Medulla oblongata (tissue), 1 donor: ENCODE results near the gene TMEM240.
"Not testable (repeated sequence)": the region's sequence is repeated elsewhere in the genome, so short reads cannot be mapped to it uniquely, and the experiment has no call there.

Source experiments
- DNase-seq: peaks from one replicate; pipeline ENCODE4 v3.0.0-alpha.2; 2015; ENCODE audit errors: extremely low spot score

The TMEM240 gene

DNA sequence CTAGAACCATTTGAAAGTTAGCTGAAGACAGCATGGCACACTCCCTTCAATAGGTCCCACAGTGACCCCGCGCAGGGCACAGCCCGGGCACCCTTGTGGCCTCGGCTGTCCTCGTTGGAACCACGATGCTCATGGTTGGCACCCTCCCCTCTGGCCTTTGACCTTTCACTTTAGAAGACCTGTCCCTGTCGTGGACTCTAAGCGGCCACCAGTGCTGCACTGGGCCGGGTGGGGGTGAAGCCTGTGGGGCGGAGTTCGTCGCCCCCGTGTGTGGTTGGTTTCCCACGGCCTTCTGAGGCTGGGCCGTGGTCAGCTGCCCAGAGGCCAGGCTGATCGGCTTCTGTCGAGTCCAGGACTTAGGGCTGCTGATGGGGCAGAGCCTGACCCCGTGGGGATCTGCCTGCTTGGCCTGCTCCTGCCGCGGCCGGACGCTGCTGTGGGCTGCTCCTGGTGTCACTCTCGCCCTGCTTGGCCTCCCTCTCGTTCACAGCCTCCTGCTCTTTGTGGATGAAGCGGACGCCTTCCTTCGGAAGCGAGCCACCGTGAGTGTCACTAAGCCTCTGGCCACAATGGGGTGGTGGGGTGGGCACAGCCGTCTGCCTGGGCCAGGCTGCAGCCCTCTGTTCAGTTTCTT lies 15.6 kb downstream of the TMEM240 start:
- DNase-seq = not testable (repeated sequence)

DNA sequence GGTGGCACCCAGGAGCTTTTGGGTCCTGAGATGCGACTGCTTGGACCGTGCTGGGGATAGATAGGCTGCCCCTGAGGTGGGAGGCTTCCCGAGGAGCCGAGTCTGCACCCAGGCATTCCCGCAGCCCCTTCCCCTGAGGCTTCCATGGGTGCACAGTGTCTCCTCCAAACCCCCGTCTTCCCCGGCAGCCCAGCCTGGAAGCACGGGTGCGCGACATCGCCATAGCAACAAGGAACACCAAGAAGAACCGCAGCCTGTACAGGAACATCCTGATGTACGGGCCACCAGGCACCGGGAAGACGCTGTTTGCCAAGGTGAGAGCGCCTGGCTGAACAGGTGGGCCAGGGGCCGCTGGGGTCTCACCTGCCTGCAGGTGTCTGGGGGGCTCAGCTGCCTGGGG lies 16.8 kb downstream of the TMEM240 start:
- not testable (repeated sequence) for DNase-seq

- not testable (repeated sequence) for DNase-seq
Observed at GRCh38 chr1:1523226-1523625, 17.2 kb downstream of the TMEM240 start.

DNA sequence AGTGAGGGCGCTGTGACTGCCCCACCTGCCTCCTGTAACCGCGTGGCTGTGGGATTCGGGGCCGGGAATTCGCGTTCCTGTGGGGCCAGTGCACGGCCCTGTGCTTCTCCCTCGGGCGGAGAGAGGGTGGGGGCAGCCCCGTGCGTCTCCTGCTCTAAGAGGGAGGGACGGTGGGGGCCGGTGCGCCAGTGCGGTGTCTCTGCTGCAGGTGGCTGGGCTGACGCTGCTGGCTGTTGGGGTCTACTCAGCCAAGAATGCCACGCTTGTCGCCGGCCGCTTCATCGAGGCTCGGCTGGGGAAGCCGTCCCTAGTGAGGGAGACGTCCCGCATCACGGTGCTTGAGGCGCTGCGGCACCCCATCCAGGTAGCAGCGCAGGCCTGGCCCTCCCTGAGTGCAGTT lies 17.9 kb downstream of the TMEM240 start:
- DNase-seq = not testable (repeated sequence)

DNA sequence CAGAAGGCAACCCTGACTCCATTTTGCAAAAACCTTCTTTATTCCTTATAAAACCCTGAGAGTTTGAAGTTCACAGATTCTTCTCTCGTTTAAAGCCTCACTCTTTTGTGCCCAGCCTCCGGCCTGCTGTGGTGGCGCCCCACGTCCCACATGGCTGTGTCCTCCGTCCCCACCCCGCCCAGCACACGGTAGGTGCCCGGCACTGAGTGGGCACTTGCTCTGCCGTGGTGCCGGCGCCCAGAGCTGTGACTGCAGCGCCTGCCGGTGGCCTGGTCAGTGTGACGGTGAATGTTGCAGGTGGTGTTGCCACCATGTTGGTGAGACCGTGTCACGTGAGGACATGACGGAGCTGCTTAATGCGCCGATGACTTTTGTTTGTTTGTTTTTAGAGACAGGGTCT lies 19.1 kb downstream of the TMEM240 start:
- DNase-seq = no peak

DNA sequence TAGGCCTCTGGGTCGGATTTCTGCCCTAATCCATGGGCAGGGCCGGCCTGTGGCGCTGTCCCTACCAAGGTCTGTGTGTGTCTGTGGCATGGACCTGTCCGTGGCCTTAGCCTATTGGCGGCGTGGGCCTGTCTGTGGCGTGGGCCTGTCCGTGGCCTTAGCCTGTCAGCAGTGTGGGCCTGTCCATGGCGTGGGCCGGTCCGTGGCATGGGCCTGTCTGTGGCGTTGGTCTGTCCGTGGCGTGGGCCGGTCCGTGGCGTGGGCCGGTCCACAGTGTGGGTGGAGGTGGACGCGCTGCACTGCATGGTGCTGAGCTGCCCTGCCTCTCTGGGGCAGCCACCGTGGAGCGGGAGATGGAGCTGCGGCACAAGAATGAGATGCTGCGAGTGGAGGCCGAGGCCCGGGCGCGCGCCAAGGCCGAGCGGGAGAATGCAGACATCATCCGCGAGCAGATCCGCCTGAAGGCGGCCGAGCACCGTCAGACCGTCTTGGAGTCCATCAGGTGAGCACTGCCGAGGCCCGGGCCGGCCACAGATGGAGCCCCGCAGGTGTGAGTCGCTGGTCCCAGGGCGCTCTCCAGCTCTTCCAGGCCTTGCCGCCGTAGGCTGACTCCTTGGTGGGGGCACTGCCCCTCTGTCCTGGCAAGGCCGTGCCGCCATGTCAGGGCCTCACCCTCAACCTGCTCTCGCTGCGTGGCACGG lies 20.5 kb downstream of the TMEM240 start:
- not testable (repeated sequence) for DNase-seq

- not testable (repeated sequence) for DNase-seq
Observed at GRCh38 chr1:1518621-1519007, 21.8 kb downstream of the TMEM240 start.

DNA sequence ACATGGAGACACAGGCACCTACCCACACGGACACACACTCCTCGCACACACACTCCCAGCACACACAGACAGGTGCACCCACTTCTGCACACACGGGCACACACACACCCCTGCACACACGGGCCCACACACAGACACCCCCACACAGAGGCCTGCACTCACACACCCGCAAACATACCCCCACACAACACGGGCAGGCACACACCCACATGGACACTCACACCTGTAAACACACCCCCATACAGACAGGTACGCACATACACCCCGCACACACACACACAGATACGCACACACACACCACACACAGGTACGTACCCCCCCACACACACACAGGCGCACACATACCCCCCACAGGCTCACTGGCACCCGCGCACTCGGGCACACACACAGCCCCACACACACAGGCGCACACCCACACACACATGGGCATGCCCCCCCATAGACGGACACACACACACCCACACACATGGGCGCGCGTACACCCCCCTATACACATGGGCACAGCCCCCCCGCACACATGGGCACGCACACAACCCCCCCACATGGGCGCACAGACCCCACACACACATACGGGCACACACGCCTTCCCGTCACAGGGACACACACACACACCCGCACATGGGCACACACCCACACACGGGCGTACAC lies 22.3 kb downstream of the TMEM240 start:
- DNase-seq = no peak

- DNase-seq = not testable (repeated sequence)
Observed at GRCh38 chr1:1516923-1517322, 23.5 kb downstream of the TMEM240 start.

DNA sequence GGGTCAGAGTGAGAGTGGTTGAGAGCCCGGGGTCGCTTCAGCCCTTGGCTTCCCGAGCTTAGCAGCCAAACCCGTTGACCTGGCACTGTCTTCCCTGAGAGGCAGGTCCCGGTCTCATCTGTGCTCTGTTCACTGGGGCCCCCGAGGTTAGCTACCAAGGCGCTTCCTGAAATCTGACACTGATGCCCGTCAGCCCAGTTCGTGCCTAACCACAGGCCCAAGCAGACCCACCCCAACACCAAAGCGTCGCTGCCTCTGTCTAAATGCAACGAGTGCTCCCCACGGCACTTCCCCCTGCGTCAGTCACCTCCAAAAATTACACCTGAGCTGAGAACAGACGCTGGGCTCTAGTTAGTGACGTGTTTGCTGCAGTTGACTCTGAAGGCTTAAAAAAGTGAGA lies 26.0 kb downstream of the TMEM240 start:
- DNase-seq = not testable (repeated sequence)

GRCh38 chr1:1513675-1514074 lies 26.7 kb downstream of the TMEM240 start:
- DNase-seq = not testable (repeated sequence)

DNA sequence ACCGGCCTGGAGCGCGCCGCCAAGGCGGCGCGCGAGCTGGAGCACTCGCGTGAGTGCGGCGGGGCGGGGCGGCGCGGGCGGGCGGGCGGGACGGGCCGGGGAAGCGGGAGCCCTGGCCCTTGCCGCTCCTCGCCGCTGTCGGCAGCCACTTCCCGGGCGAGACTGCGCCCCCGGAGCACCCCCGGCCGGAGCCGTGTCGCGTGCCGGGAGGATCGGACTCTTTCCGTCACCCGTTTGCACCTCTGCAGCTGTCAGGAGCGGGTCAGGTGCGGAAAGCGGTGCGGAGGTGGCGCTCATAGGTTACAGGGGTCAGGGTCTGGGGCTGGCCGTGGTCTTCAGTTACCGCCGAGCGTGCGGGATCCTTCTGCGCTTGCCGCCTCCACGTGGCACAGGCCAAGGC lies 28.0 kb downstream of the TMEM240 start:
- DNase-seq = not testable (repeated sequence)

- peak; percentile 98 for DNase-seq
Observed at GRCh38 chr1:1511533-1512285, 28.7 kb downstream of the TMEM240 start, which contains the start of gene ATAD3A. Gene ATAD3A (plus strand): TSS chr1:1512162. CDS start chr1:1512269, 107 bp downstream.

- DNase-seq = peak; percentile 17
Observed at GRCh38 chr1:1510912-1511532, 29.4 kb downstream of the TMEM240 start.

GRCh38 chr1:1509465-1509850 lies 31.0 kb downstream of the TMEM240 start:
- DNase-seq = not testable (repeated sequence)

DNA sequence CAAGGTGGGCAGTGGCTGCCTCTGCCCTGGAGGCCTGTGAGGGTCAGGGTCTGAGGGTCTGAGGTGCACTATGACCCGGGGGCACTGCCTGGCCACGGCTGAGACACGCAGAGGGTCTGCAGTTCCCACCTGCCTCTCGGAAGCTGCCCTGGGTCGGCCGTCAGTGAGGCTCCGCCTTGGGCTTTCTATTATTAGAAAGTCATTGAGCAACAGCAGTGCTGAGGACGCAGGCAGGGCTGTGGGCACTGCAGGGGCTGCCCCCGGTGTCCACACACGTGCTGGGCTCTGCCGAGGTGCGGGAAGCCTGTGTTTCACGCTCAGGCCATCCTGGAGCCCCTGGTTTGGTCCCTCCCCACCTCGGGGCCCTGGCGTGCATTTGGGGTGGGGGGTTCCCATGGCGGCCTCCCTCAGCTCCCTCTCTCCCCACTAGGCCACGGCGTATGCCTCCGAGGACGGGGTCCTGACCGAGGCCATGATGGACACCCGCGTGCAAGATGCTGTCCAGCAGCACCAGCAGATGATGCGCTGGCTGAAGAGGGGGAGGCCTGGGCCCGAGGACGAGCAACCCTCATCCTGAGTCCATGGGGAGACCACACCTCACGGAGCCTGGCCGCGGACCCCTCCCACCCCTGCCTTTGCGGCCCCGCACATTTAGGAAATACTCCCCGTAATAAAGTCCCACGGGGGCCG lies 31.5 kb downstream of the TMEM240 start:
- DNase-seq = not testable (repeated sequence)

GRCh38 chr1:1507305-1507704 lies 33.1 kb downstream of the TMEM240 start:
- DNase-seq = no peak

- DNase-seq = not testable (repeated sequence)
Observed at GRCh38 chr1:1505801-1506200, 34.6 kb downstream of the TMEM240 start.

DNA sequence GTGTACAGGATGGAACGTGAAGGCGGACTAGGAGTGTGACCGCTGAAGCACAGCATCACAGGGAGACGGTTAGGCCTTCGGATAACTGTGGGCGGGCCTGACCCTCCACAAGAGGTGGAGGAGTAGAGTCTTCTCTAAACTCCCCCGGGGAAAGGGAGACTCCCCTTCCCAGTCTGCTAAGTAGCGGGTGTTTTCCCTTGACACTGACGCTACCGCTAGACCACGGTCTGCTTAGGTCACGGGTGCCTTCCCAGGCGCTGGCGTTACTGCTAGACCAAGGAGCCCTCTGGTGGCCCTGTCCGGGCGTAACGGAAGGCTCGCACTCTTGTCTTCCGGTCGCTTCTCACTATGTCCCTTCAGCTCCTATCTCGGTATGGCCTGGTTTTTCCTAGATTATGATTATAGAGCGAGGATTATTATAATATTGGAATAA lies 35.0 kb downstream of the TMEM240 start:
- DNase-seq = peak; percentile 35

GRCh38 chr1:1504777-1505365 lies 35.6 kb downstream of the TMEM240 start:
- DNase-seq = peak; percentile 54
